ENCODE data around the gene CUX1.

DNA sequence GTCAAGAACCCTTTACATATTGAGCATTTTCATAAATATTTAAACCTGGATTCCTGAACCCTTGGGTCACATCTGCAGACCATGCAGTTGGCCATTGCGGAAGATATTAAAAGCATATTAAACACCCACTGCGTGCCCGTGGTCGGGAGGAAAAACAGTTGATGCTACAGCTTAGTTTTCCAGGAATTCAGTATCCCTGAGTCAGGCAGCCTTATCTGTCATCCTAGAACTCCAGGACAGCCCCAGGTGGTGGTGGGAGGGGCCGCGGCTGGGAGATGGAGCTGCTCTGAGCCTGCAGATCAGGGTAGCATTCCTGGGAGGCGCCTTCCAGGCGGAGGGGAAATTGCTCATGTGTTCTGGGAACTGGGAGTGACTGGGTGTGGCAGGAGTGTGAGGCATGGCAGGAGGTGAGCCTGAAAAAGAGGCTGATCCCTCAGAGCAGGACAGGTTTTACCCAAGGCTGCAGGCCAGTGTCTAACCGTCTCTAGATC, 246.3 kb downstream of the CUX1 start:
- TF ChIP-seq RAD21 (IDR thresholded peaks at IDR 0.05; ENCODE audit: low read depth) (no peak), CREB1 (IDR thresholded peaks at IDR 0.05; ENCODE audit: low read depth) (no peak), TEAD4 (IDR thresholded peaks at IDR 0.05) (no peak; the same call in none of the 2 replicates), EGR1 (IDR thresholded peaks at IDR 0.05) (no peak), NFIC (IDR thresholded peaks at IDR 0.05) (no peak), YY1 (IDR thresholded peaks at IDR 0.05; ENCODE audit: low read depth) (no peak), EP300 (IDR thresholded peaks at IDR 0.05; ENCODE audit: borderline replicate concordance) (no peak)
- TF ChIP-seq, protein P1, sequence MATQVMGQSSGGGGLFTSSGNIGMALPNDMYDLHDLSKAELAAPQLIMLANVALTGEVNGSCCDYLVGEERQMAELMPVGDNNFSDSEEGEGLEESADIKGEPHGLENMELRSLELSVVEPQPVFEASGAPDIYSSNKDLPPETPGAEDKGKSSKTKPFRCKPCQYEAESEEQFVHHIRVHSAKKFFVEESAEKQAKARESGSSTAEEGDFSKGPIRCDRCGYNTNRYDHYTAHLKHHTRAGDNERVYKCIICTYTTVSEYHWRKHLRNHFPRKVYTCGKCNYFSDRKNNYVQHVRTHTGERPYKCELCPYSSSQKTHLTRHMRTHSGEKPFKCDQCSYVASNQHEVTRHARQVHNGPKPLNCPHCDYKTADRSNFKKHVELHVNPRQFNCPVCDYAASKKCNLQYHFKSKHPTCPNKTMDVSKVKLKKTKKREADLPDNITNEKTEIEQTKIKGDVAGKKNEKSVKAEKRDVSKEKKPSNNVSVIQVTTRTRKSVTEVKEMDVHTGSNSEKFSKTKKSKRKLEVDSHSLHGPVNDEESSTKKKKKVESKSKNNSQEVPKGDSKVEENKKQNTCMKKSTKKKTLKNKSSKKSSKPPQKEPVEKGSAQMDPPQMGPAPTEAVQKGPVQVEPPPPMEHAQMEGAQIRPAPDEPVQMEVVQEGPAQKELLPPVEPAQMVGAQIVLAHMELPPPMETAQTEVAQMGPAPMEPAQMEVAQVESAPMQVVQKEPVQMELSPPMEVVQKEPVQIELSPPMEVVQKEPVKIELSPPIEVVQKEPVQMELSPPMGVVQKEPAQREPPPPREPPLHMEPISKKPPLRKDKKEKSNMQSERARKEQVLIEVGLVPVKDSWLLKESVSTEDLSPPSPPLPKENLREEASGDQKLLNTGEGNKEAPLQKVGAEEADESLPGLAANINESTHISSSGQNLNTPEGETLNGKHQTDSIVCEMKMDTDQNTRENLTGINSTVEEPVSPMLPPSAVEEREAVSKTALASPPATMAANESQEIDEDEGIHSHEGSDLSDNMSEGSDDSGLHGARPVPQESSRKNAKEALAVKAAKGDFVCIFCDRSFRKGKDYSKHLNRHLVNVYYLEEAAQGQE (IDR thresholded peaks at IDR 0.05; ENCODE audit: low read depth) = no peak
- TF ChIP-seq, protein P2, sequence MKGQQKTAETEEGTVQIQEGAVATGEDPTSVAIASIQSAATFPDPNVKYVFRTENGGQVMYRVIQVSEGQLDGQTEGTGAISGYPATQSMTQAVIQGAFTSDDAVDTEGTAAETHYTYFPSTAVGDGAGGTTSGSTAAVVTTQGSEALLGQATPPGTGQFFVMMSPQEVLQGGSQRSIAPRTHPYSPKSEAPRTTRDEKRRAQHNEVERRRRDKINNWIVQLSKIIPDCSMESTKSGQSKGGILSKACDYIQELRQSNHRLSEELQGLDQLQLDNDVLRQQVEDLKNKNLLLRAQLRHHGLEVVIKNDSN (IDR thresholded peaks at IDR 0.05) = no peak
